Stimulated activated CD4-positive, alpha-beta T cell treated with anti-CD3 and anti-CD28 coated beads, Interleukin-12 subunit alpha, Interleukin-12 subunit beta, amount 100 ng/mL, for 48 hours (primary cell): ENCODE data around the gene SAG.

ENCODE experiments used
- DNase-seq, 3 donors: peaks; one replicate each; pipeline ENCODE4 v3.0.0-alpha.2; 2020; ENCODE audit warnings: low read depth in 2 of 3, low spot score in 1 of 3

Gene SAG

DNA sequence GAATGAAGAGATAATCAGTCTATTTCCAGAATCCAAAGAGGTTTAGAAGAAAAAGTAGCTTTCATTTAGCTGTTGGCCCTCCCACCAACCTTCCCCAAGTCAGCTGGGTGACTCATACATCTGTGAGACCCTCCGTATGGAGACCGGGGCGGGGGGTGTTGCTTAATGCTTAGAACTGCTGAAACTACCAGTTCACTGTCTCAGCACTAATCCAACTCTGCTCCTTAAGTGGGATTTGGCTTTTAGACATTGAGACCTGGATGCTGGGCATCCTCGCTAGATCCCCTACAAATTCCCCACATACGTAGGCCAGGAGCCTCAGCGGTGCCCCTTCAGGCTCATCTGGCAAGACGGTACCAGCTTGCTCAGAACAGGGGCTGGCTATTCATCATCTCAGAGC is at the start of gene SAG:
Gene SAG (plus strand): TSS at position 252 of the 400 bp plus-strand sequence. CDS start 1,374 bp downstream, outside the sequence.
- DNase-seq, result no peak

DNA sequence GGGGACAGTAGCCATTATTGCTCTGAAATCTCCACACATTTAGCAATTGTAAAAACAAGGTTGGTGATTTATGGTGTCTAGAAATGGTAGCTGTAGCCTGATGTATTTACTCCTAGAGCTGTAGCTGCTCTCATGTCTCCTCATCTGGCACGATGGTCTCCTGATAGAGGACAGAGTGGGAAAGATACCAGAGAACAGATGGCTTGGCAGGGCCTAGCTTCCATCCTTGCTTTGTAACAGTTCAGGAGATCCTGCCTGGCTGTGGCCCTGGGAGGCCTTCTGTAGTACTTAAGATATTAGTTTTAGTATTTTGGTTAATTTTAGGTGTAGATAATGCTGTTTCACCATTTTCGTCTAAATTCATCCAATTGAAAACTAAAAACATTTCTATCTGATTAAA is 49.4 kb upstream of the SAG start:
- no peak for DNase-seq

DNA sequence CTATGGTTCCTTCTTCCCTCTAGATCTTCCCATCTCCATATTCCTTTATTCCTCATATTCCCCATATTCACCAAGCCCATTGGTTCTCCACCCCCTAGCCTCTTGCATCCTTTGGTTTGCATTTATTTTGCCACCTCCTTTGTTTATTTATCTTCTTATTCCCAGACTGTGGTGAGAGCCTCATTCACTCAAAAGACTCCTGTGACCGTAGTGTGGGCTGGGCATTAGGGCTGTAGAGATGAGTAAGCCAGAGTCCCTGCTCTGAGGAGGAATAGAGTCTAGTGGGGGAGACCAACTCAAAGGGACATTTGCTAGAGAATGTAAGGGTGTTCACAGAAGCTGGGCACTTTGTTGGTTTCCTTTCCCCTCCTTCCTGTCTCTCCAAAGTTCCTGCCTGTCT is 47.9 kb upstream of the SAG start:
- no peak for DNase-seq

DNA sequence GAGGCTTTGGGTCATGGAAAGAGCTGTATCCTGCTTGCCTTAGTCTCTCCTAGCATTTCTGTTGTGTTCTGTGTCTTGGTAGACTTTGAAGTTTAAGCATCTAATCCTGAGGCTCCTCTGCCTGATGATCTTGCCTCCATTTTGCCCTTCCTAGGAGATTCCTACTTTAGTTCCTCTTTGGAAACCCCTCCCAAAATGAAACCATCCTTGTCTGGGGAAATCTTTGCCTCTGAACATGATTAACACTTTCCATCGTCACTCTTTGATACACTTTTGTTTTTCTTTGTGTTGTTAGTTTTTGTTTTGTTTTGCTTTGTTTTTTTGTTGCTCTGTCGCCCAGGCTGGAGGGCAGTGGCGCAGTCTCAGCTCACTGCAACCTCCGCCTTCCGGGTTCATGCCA is 47.0 kb upstream of the SAG start:
- DNase-seq, result no peak

DNA sequence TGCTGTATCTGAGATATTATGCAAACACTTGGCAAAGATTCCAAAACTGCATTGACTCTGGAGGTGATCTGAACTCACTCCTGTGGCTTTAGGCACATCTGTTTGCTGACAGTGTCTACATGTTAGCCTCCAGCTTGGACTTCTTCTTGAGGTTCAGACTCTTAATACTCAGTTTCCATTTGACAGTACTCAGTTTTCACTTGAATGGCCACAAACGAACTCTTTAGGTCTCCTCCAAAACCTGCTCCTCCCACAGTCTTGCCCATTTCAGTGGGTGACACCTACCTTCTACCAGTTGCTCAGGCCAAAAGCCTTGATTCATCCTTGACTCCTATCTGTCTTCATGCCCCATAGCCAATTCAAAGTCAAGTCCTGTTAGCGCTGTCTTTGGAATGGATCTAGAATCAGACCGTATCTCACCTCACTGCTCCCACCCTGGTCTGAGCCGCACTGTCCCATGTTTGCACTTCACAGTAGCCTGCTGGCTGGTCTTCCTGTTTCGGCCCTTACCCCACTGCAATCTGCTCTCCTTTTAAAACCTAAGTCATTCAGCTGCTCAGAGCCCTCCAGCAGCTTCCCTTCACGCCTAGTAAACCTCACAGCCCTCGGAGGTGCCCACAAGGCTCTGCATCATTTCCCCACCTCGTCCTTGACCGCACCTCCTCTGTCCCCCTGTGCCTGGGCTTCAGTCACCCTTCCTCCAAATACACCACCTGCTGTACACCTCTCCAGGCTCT is 45.6 kb upstream of the SAG start:
- no peak for DNase-seq

DNA sequence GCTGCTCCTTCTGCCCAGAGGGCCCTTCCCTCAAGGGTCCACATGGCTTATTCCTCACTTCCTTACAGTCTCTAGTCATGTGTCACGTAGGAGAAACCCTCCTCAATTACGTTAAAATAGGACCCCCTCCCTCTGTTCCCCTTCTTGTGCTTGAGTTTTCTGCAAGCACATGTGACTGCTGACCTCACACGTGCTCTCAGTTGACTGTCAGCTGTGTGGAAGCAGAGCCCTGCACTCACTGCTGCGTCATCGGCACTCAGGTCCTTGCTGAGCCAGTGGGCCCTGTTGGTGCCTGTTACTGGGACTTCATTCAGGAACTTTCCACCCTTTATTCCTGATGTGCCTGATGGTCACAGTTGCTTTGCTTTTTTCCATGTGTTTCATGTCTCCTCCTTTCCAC is 45.1 kb upstream of the SAG start:
- no peak for DNase-seq

DNA sequence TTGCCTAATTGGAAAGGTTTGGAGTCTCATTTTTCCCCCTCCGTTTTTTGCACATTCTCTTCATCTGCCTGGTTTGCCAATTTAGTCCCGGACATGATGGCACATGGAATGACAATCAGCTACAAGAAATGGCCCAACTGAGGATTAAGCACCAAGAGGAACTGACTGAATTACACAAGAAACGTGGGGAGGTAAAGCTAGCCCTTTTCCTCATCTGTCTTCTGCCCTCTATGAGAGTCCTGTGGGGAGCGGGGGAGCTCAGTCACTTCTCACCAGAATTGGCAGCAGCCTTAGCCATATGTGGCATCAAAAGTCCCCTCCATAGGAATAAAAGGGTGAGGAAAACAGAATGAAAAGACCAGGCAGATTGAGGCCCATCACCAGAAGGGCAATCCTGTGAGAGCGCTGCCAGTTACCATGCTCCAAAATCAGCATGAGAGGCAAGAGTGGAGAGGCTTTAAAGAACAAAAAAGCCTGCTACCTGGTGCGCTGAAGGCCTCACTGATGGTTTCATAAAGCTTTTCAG is 44.5 kb upstream of the SAG start:
- no peak for DNase-seq

DNA sequence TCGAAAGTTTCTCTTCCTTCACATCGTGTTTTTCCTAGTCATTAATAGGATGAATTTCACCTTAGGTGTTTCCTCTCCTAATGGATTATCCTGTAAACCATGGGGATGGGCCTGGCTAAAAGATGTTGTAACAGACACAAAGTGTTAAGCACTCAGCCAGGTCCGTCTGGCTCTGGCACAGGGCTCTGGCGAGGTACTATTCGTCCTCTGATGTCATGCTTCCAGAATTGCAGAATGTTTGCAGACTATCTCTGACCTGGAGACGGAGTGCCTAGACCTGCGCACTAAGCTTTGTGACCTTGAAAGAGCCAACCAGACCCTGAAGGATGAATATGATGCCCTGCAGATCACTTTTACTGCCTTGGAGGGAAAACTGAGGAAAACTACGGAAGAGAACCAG is 42.9 kb upstream of the SAG start:
- no peak for DNase-seq

DNA sequence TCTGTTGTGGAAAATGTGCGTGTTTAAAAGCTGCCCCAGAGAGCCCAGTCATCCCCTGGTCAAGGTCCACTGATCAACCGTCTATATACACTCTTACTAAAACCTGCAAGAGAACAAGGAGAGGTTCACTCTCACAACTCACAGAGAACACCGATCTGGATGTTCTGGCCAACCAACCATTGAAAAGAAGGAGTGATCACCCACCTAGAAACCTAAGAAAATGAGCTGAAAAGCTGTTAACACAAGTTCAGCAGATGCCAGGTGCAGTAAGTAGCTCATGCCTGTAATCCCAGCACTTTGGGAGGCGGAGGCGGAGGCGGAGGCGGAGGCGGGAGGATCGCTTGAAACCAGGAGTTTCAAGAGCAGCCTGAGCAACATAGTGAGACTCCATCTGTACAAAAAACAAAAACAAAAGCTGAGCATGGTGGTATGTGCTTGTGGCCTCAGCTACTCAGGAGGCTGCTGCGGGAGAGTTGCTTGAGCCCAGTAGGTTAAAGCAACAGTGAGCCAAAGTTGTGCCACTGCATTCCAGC is 41.7 kb upstream of the SAG start:
- DNase-seq, result no peak

DNA sequence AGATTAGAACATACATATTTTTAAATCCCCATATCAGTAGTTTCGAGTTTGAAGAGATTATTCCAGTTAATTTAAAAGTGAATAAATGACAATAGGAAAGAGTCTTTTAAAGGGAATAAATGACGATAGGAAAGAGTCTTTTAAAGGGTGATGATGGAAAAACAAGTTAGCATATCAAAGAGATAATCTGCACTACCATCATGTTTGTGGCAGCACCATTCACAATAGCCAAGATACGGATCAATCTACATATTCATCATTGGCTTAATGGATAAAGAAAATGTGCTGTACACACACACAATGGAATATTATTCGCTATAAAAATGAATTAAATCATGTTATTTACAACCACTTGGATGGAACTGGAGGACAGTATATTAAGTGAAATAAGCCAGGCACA is 41.1 kb upstream of the SAG start:
- DNase-seq, result no peak

DNA sequence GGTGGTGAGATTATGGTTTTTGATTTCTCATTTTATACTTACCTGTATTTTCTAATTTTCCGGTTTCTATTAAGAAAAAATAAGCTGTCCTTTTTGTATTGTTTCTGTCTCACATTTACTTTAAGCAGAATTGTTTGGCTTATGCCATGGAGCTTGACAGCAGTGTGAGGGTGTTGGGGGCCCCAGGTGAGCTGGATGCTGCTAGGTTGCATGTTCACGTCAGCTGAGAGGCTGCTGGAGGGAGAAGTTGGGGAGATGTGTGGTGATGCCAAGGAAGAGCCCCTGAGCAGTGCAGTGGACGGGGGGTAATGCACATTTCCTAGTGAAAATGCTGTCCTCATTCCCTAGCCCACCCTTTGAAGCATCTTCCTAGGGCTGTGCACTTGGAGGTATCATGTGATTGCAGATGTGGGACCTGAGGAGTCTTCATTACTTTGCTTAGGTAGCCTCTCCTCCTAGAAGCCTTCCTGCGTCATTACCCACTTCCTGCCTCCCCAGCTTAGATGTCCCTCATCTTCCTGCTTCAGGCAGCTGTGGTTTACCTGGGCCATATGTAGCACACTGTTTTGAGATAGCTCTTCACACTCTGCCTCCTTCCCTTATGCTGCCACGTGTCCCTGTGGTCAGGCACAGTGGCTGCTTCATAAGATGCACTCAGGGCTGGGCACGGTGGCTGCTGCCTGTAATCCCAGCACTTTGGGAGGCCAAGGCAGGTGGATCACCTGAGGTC is 39.9 kb upstream of the SAG start:
- DNase-seq, result peak; percentile 53 to 60 (median 60)

DNA sequence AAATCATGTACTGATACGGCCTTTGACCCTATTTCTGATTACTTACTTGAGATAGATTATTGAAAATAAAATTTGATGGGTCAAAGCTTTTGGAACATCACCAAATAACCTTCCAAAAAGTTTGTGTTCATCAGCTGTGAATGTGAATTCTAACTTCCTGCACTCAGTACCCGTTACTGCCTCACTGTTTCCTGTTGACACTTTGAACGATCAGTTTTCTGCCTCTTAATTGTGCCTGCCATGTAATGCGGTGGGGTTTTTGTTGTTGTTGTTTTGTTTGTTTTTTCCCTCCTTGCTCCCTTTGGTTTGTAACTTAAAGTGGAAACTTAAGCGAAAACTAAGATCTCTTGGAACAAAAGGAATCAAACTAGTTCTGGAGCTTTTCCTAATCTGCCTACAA is 37.2 kb upstream of the SAG start:
- DNase-seq, result no peak

DNA sequence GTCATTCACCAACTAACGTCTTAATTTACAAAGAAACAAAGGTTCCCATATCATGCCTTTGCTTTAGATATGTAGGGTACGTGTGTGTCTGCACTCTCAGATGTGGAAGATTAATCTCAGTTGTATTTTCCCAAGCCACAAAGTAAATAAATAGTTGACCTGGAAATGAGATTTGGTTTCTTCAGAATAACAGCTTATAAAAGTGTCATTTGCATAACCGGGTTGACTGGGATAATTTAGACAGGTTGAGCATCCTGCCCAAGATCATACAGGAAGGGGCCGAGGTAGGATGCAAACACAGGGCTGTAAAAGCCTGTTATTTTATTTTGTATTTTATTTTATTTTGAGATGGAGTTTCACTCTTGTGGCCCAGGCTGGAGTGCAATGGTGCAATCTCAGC is 36.7 kb upstream of the SAG start:
- no peak for DNase-seq

DNA sequence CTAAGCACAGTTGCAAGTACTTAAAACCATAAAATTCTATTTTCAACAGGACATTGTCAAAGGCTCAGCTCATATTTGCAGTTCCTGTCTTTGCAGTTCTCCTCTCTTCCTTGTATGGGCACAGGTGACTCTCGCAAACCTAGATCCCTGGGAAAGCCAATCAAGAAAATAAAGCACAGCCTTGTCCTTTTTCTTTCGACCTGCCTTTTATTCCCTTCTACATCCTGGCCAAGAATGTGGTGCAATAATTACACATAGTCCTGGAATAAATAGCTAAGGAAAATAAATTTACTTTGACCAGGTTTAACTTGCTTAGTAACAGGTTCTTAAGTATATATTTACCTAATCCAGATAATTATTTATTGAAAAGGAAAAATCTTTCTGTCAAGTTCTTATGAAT is 35.9 kb upstream of the SAG start:
- no peak for DNase-seq

DNA sequence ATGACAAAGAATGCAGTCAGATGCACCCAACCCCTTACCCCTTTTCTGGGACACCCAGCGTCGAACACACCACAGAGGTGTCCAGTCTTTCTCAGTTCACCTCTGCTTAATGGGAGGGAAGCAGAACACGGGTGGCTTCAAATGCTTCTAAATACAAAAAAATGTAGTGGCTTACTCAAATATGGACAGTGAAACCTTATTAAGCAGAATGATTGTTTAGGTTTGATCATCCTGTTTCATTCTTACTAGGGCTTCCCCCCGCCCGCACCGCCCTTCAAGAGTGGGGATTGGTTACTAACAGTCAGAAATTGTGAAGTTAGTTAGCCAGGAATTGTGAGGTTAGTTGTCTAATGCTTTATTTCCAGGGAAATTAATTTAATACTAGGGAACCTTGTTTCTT is 34.5 kb upstream of the SAG start:
- peak; percentile 10 to 25 (median 22) for DNase-seq

DNA sequence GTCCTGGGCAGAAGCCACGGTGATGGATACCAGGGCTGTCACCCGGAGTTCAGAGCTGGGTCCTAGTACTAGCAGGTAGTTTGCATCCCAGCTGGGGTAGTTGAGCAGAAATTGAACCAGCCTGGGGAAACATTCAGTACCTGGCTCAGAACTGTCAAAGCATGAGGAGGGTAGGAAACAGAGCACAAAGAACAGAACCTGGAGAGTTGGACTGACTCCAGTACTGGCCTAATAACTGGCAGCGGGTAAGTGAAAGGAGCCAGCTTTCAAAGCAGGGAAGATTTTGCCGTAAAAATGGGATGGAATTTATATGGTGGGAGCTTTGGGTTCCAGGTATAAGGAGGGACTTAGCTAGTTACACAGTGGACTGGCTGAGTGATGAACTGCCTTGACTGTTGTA is 32.4 kb upstream of the SAG start:
- no peak for DNase-seq

DNA sequence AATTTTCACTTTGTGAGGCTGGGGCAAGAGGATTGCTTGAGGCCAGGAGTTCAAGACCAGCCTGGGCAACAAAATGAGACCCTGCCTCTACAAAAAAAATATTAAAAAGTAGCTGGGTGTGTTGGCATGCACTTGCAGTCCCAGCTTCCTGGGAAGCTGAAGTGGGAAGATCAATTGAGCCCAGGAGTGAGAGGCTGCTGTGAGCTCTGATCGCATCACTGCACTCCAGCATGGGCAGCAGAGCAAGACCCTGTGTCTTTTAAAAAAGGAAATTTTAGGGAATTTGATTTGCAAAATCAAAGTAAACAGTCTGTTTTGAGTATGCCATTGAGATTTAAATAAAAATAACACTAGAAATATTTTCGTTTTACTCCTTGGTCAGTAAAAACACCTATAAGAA is 28.7 kb upstream of the SAG start:
- DNase-seq, result no peak

DNA sequence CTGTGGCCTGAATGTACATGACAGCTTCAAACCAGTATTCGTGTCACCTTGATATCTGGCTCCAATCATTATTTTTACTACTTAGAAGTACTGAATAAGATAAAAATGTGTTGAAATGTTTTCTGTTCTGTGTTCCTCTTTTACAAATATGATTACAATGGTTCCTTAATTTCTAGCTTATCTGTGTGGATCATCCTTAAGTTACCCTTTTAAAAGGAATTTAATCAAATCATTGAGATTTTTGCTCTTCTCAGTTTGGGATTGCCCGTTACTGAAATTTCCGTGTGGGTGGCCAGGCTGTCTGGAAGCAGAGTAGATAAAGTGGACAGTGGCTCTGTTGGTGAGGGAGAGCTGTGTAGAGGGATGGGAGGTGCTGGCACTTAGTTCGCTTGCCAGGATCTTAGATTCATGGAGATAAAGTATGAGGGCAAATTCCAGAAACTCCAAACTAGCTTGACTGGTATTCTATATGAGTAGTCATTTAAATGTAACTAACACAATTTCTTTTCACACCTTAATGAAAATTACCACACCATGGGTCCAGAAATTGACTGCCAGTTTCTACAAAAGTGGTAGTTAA is 27.4 kb upstream of the SAG start:
- DNase-seq, result no peak

DNA sequence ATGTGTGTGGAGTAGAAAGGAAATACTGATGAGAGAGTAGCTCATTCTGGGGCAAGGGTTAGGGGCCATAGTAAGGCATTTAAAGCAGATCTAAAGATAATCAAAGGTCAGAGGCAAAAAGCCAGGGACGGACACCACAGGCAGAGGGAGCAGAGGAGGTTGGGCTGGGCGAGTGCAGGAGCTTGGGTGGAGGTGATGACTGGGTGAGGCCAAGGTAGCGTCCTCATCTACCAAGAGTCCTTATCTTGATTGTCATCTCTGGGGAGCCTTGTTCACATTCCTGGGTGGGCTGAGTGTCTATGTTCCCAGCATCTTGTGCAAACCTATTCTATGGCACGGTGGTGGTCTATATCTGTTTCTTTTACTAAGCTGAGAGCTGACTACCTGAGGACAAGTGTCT is 26.1 kb upstream of the SAG start:
- no peak for DNase-seq

DNA sequence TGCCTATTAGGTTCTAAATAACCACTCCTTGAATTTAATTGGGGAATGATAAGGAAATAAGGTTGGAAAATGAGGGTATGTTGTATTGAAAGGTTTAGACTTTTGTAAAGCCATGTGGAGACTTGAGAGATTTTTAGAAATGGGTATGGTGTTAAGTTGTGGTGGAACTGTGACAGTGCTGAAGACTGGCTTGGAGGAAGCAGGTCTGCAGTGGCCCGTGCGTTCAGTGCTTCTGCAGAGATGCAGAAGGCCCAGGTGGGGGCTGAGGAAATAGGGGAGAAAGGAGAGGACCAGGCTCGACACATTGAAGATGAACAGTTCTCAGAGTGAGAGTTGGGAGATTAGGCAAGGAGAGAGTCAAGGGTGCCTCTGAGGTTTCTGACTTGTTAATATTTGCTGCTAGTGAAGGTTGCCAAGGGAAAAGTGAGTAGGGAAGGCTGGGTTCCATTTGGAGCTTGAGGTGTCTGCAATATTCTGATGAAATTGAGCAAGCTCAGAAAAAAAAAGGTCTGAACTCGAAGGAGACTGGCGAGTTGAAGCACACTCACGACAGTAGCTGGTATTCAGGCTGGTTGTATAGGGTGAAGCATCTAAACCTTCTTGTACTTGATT is 25.5 kb upstream of the SAG start:
- no peak for DNase-seq

DNA sequence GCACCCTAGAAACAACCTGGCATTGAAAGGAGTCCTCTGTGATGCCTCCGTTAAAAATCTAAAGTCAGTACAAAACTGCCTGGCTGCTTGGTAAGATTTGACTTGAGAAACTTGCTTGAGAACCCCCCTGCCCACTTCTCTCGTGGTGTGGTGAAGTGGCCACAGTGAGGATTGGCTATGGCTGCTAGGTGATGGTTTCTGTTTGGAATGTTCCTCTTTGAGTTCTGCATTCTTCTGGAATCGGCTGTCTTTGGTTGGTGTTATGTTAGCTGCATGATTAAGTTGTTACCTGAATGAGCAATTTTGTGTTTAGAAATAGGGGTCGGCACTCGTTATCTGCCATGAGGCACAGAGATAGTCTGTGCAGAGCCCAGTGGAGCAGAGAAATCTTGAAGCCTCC is 21.7 kb upstream of the SAG start:
- no peak for DNase-seq

DNA sequence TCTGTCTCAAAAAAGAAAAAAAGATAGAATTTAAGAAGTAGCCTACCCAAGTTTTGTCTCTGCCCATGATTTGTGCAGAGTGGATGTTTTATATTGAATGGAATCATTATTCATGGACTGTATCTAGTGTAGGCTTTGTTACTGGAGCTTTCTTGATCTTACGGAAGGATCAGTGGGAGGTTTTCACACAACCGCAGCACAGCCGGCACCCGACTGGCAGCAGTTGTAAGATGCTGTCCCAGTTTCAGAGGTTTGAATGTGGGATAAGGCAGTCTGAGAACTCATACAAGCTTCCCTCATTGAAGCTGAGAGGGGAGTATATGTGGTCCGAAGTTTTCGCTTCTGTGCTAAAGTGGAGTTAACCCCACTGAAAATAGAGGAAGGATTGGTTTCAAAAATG is 19.7 kb upstream of the SAG start:
- DNase-seq, result no peak
